WERI-Rb-1 (cell line): ENCODE measurements around the gene ACAA2.

Experiments
- DNase-seq: peaks from one replicate; pipeline ENCODE4 v3.0.0-alpha.2; 2020
- H3K27ac ChIP-seq: fragments of 250-450 bp; sonication (Bioruptor Pico); 2 replicates; pipeline ENCODE4 v1.5.1; 2020; ENCODE audit warnings: mild to moderate bottlenecking, moderate library complexity
- H3K27me3 ChIP-seq: fragments of 250-450 bp; sonication (Bioruptor Pico); 2 replicates; pipeline ENCODE4 v1.5.1; 2021; ENCODE audit warnings: mild to moderate bottlenecking, low read depth, moderate library complexity; ENCODE audit not compliant: insufficient read depth, severe bottlenecking
- H3K36me3 ChIP-seq: fragments of 250-450 bp; sonication (Bioruptor Pico); 2 replicates; pipeline ENCODE4 v1.5.1; 2020; ENCODE audit warnings: mild to moderate bottlenecking, moderate library complexity
- H3K4me3 ChIP-seq: 2 replicates; pipeline ENCODE4 v1.5.1; 2011; ENCODE audit warnings: low read depth, mild to moderate bottlenecking, control low read depth, low read length
- H3K9me3 ChIP-seq: fragments of 250-450 bp; sonication (Bioruptor Pico); 2 replicates; pipeline ENCODE4 v1.5.1; 2021; ENCODE audit warnings: mild to moderate bottlenecking, moderate library complexity; ENCODE audit not compliant: severe bottlenecking
- TF ChIP-seq, protein P1 (sequence below): IDR thresholded peaks from 2 replicates; pipeline ENCODE4 v1.5.1; 2011; ENCODE audit warnings: low read depth, mild to moderate bottlenecking, control low read depth, inconsistent platforms, low read length

Gene ACAA2

DNA sequence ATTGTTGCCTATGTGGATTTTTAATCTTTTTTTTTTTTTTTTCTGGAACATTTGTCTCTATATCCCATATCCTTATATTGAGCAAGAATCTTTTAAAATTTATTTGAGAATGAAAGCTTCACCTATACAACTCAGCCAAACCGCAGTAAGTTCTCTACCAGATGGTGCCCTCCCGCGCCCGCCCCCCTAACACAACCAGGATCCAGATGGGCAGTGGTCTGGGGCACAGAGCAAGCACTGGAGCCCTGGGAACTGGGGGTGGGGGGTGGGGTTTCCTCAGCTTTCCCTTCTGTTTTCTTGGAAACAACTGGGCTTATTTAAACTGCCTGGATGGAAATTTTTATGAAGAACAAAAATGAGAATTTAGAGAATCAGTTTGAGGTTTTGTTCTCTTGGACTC is 74.6 kb downstream of the ACAA2 start:
- Histone ChIP-seq H3K9me3 (no peaks in the 10 kb centered on the region), H3K27ac (no peak overlapping the region), H3K27me3 (no peaks in the 10 kb centered on the region), H3K36me3 (no peaks in the 10 kb centered on the region), H3K4me3 (no peak overlapping the region)
- DNase-seq: no peak
- TF ChIP-seq, protein P1, sequence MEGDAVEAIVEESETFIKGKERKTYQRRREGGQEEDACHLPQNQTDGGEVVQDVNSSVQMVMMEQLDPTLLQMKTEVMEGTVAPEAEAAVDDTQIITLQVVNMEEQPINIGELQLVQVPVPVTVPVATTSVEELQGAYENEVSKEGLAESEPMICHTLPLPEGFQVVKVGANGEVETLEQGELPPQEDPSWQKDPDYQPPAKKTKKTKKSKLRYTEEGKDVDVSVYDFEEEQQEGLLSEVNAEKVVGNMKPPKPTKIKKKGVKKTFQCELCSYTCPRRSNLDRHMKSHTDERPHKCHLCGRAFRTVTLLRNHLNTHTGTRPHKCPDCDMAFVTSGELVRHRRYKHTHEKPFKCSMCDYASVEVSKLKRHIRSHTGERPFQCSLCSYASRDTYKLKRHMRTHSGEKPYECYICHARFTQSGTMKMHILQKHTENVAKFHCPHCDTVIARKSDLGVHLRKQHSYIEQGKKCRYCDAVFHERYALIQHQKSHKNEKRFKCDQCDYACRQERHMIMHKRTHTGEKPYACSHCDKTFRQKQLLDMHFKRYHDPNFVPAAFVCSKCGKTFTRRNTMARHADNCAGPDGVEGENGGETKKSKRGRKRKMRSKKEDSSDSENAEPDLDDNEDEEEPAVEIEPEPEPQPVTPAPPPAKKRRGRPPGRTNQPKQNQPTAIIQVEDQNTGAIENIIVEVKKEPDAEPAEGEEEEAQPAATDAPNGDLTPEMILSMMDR: no peak

DNA sequence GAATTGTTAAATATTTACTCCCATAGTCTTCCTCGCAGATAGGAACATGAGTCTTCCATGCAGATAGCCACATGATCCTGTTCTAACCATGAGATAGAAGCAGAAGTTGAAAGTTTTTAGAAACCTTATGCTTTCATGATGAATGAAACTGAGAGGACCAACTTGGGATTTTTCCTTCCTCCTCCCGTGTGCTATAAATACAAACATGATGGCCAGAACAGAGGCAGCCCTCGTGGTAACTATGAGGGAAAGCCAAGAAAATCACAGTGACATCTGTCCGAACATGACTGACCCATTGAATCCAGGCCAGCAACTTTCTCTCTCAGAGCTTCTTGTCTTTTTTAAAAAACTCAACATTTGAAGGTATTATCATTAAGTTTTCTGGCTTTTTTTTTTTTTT is 78.5 kb downstream of the ACAA2 start:
- Histone ChIP-seq H3K36me3 (no peaks in the 10 kb centered on the region), H3K4me3 (no peak overlapping the region), H3K9me3 (no peaks in the 10 kb centered on the region), H3K27me3 (no peaks in the 10 kb centered on the region), H3K27ac (no peak overlapping the region)
- no peak for DNase-seq
- TF ChIP-seq, protein P1: no peak

DNA sequence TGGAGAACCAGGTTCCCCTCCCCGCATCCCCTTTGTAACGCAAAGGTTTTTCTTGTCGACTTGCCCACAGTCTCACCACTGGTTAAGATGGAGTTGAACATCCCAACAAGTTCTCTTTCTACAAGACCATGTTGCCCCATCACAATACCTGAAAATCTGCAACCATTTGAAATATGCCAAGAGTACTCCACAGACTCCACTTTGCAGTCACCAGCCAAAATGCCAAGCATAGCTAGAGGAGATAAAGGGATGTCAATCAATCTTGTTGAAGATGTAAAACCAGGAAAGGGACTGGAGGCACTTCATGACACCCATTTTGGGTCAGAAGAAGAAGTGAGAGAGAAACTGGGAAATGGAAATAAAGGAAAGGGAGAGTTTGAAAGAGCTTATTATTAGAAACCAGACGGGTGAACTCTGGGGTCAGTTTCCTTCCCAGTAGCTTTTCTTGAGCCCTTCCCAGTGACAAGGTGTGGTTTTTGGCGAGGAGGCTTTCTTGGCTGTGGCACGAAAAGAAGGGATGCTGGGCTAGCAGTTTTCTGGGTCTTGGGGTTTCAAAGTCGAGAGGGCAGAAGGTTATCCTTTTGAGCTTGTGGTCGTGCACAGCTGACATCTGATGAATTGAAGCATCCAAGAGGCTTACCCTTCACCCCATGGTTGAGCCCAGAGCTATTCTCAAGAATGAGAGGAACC is 79.3 kb downstream of the ACAA2 start:
- TF ChIP-seq, protein P1: no peak

DNA sequence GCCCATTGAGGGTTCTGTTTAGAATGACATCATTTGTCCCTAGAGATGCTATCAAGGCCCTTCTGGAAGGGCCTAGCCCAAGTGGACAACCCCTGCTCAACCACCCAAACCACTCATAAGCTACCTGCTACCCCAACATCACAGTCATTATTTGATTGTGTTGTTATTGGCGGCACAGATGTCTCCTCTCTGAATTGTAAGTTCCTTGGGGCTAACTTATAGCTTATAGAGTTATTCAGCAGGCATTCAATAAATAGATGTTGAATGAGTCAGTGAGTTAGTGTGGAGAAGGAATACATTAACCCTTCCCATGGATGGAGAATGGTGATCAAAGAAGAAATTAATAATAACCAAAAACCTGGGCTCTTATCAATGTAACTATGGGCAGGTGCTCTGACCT is 80.0 kb downstream of the ACAA2 start:
- no peak for DNase-seq
- Histone ChIP-seq H3K36me3 (no peaks in the 10 kb centered on the region), H3K9me3 (no peaks in the 10 kb centered on the region), H3K4me3 (no peak overlapping the region), H3K27me3 (no peaks in the 10 kb centered on the region), H3K27ac (no peak overlapping the region)
- TF ChIP-seq, protein P1: no peak

More for the DNA sequence above, 79.3 kb downstream of the ACAA2 start:
- no peaks in the 10 kb centered on the region for H3K27me3 ChIP-seq
- DNase-seq: no peak
- no peak overlapping the region for H3K4me3 ChIP-seq
- H3K9me3 ChIP-seq: no peaks in the 10 kb centered on the region
- H3K27ac ChIP-seq: no peak overlapping the region
- no peaks in the 10 kb centered on the region for H3K36me3 ChIP-seq
